Subcutaneous adipose tissue (tissue), 4 donors: ENCODE measurements around the gene MAPT. TPM values are rescaled to one million over a fixed set of nuclear protein-coding genes. Genes with fewer than 3 reads are reported as not detected.

Experiments used
- total RNA-seq, 4 donors: library from RNA; depleted of rRNA; stranded (reverse); fragments of >200 nt; gene quantifications; one replicate each; pipeline ENCODE4 v1.1.0, GENCODE V29; 2016
- TF ChIP-seq, protein P1 (sequence below): fragments of 450-650 bp; IDR thresholded peaks from one replicate; pipeline ENCODE4 v1.5.1; 2016; ENCODE audit warnings: low read depth, mild to moderate bottlenecking, control low read depth, antibody characterized with exemption, moderate library complexity

Gene MAPT
- total RNA-seq, 4 donors from 2014 or later, result 5.3 to 21.3 (median 9.4) TPM

DNA sequence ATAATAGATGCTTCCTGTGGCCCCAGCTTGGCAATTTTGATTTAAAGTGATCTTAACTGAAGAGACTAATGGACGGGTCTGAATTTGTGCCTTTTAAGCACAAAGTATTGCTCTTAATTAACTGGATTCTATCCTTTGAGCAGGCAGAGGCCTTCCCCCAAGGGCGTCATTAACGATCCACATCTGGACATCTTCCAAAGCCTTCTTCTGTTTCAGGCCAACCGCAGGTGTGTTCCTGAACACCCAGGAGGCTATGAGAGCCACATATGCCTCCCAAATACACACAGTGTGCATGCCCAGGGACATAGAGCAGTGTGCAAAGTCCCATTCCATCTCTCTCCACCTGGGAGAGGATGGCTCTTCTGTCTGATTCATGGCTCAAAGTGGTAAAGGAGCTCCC lies 42.3 kb downstream of the MAPT start:
- TF ChIP-seq, protein P1, sequence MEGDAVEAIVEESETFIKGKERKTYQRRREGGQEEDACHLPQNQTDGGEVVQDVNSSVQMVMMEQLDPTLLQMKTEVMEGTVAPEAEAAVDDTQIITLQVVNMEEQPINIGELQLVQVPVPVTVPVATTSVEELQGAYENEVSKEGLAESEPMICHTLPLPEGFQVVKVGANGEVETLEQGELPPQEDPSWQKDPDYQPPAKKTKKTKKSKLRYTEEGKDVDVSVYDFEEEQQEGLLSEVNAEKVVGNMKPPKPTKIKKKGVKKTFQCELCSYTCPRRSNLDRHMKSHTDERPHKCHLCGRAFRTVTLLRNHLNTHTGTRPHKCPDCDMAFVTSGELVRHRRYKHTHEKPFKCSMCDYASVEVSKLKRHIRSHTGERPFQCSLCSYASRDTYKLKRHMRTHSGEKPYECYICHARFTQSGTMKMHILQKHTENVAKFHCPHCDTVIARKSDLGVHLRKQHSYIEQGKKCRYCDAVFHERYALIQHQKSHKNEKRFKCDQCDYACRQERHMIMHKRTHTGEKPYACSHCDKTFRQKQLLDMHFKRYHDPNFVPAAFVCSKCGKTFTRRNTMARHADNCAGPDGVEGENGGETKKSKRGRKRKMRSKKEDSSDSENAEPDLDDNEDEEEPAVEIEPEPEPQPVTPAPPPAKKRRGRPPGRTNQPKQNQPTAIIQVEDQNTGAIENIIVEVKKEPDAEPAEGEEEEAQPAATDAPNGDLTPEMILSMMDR, result no peak

DNA sequence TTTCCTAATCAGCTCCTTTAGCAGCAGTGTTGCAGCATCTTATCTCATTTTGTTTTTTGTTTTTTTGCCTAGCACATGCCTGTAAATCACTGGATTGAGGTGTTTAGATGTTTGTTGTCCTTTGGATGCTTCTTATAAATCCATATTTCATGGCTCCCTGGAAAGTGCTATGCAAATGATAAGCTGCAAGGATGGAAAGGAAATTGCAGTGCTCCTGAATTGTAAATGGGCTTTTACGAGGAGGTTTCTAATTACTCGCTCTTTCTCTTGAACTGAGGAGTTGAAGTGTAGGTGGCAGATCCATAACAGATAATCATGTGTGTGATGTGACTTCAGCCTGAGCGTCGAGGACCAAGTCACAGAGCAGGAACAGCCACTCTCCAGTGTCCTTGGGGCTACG lies 45.0 kb downstream of the MAPT start:
- TF ChIP-seq, protein P1, result no peak

DNA sequence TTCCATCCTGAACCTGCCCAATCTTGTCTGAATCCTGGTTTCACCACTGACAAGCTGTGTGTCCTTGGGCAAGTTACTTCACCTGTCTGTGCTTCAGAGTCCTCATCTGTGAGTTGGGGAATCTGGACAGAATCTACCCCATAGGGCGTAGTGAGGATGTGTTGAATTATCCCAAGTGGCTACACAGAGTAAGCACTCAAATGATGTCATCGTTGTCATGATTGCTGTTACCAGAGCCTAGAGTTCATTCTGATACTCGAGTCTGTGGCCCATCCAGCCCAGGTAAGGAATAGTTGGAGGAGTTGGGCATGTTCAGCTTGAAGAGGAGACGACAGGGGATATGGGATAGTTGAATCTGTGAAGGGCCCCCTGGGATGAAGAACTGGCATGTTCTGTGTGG lies 45.9 kb downstream of the MAPT start:
- TF ChIP-seq, protein P1, result no peak

DNA sequence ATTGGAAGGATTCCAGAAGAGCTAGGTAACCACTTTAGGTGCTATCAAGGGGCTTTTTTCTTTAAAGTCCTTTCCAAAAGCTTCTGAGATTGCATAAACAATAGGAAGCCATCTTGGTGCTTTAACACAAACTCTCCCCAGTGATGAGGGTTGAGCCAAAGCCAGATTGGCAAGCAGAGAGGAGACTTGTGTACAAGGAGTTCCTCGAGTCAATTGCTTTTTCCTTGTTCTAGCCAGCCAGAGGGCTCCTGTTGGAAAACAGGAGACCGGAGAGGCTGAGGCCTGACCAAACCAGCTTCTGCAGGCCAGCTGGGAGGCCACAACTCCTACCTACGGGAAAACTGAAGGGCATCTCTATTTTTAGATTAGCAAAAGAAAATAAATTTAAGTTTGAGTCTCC lies 46.5 kb downstream of the MAPT start:
- TF ChIP-seq, protein P1, result no peak

DNA sequence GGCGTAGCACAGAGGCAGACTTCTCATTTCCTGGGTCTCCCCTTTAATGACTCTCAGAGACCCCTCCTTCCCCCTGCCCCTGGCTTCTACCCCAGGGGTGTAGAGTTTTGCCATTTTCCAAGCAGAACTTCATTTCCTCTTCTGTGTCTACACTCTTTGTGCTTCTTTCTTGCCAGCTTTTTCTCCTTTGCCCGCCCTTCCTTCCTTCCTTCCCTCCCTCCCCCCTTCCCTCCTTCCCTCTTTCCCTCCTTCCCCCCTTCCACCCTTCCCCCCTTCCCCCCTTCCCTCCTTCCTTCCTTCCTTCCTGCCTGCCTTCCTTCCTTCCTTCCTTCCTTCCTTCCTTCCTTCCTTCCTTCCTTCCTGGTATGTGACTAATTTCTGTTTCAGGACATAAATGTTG lies 47.0 kb downstream of the MAPT start:
- TF ChIP-seq, protein P1, result no peak

DNA sequence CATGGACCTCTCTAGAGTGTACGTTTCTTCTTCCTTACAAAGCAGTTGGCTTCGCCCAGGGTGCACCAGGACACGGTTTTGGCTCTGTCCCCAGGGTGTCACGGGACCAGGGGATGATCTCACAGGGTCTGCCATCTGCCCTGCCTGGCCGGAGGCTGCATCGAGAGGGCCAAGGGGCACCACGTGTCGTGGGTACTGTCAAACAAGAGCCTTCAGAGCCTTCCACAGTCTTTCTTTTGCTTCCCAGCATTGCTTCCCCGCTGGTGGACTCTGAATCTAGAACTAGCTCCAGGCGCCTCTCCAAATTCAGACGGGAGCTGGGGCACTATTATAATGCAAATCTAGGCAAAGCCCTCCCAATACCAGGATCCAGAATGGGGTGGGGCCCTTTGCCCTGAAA lies 47.9 kb downstream of the MAPT start:
- TF ChIP-seq, protein P1, result no peak

DNA sequence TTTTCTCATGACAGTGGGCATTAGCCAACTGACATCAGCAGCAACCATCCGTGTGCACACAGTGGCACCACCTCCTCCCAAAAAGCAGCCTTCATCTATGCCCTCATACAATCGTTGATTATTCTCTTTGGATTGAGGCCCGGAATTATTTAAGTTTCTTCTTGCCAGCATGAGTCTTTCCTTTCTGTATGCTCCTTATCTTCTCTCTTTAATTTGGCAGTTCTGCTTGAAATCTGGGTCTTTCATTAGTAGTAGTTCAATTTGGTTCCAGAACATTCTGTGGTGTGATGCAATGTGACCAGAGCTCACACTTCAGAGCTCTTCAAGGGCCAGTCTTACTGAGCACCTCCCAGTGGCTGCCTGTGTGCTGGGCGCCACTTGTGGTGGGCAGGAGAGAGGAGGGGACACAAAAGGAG lies 52.5 kb downstream of the MAPT start:
- TF ChIP-seq, protein P1, result no peak
